GM19035 (cell line): ENCODE data around the gene VPS8.
"Not testable (repeated sequence)": the region's sequence is repeated elsewhere in the genome, so short reads cannot be mapped to it uniquely, and the experiment has no call there.

ENCODE experiments used
- ATAC-seq: cut with Tn5 transposase; IDR thresholded peaks from one replicate; pipeline ENCODE4 v1.9.1; 2021; ENCODE audit not compliant: unreplicated experiment

Gene VPS8

DNA sequence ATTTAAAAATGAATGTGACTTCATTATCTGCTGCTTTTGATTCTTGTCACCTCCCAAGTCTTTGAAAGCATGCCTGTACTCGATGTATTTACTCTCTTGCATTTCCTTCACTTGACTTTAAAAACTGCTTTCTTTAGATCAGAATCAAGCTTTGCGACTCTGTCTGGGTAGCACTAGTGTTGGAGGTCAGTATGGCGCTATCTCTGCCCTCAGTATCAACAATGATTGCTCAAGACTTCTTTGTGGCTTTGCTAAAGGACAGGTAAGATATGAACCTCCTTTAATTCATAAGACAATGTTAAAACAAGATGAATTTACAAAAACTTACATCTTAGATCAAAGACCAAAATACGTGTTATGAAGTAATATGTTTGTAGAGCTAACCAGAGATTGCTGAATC lies 37.0 kb downstream of the VPS8 start:
- no peak for ATAC-seq

DNA sequence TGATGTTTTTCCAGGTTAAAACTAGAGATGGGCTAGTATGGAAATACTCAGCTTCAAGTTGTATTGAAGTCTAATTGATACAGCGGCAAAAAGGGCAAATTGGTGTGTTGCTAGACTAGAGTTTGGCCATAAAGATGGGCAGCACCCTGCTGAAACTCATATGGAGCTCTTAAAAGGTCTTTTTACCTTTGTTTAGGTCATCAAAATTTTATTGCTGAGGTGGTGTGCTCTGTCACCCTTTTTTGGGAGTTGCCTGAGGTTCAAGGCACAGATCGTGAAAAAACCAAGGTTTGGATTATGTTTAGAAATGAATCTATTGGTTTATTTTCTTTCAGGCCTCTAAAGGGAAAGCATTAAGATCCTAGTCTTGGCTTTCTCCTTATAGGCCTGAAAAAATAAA lies 38.2 kb downstream of the VPS8 start:
- no peak for ATAC-seq

DNA sequence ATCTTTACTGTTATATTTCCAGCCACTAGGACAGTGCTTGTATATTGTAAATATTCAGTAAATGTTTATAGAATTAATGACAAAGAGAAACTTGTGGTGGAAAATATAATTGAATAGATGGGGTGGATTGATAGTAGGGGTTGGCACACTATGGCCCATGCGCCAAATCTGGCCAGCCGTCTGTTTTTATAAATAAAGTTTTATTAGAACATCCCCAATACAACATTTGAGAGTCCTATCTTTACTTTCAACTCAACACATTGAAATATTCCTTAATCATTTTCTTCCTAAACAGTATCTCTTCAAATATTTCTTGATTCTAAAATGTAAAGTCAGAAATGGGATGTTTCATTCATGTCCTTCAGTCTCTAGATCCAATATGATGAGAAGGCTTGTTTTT lies 45.1 kb downstream of the VPS8 start:
- no peak for ATAC-seq

DNA sequence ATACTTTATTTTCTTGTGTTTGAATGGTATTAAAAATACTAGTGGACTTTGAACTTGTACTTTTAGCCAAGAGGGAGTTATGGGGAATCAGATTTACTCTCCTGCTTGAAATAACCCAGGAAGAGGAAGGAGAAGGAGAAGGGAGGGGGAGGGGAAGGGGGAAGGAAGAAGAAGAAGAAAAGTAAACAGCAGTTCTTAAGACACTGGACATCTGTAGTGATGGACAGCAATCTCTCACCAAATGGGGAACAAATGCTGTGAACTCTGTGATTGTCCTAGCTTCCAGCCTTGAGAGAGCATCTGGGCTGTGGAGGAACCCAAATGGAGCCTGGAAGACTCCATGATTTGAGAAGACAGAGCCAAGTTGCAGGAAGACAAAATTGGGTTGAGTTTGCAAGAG lies 52.0 kb downstream of the VPS8 start:
- no peak for ATAC-seq

DNA sequence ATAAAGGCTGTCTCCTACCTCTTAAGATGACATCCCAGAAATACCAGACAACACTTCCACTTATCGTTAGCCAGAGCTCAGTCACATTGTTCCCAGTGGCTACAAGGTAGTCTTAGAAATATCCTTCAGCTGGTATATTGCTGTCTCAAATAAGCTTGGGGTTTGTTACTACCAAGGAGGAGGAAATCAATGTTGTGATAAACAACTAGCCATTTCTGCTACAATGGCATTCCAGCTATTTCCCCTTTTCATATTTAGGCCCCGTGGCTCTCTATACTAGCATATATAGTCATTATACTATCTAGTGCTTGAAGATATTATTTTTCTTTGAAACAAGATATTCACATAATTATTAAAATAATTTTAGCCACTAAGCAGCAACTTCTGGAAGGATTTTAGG lies 56.5 kb downstream of the VPS8 start:
- ATAC-seq = no peak

DNA sequence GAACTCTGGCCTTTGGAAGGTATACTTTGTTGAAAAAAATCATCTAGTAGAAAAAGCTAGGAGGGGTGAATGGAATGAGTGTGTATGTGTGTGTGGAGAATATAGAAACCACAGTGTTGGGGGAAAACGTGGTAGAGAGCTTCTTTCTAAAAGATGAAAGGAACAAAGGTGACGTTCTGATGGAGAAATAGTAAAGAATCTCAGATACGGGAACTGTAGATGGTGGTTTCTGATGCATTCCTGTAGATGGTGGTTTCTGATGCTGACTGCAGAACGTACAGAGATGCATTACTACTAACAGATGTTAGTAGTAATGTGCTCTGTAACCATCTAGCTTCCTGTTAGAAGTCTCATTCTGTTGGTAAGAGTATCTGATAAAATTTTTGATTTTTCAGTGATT lies 60.2 kb downstream of the VPS8 start:
- no peak for ATAC-seq

DNA sequence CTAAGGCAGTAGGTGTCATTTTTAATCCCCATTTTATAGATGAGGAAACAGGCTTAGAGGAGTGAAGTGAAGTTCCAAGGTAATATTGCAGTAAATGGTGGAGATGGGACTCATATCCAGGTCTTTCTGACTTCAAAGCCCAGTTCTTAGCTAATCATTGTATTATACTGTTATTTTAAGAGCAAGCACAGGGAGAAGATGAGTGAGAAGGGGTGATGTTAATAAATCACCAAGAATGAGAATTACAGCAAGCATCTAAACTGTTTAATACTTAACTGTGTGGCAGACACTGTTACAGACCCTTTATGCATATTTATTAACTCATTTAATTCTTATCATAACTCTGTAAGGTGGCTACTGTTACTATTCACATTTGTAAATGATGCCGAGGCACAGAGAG lies 61.2 kb downstream of the VPS8 start:
- ATAC-seq = no peak

DNA sequence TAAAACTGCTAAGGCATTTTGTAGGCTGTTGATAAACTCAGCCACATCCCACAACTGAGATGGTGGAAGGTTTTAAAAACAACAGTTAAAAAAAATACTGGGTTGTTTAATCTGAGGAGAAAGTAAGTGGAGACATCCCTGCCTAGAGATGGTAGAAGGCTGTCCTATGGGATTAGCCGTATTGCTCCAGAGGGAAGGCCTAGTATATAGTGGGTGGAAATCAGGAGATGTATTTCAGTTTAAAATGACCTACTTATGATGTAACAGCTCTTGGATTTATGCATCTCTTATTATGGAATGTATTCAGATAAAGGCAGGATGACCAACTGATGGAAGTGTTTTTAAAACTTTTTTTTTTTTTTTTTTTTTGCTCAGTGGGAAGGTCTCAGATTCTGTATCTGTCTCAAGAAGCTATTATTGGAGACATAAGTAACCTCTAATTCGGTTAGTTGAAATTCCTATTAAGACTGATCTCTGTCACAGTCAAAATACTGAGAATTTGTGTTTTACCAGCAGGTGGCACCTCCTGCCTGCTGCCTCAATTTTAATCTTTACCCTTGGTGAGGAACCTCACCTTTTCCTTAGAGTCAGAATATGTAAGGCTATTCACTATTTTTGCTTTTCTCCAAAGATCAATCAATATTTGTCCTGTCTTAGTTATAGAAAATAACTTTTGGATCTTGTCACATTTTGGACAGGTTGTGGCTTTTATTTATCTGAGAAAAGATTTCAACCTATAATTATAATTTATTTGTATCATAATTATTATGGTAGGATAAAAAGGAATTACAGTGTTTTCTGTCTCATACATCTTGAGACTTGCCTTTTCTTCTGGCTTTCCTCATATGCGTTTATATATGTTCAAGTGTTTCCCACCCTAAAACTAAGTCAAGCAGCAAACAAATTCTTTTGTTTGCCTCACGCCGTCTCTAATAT lies 63.0 kb downstream of the VPS8 start:
- no peak for ATAC-seq

DNA sequence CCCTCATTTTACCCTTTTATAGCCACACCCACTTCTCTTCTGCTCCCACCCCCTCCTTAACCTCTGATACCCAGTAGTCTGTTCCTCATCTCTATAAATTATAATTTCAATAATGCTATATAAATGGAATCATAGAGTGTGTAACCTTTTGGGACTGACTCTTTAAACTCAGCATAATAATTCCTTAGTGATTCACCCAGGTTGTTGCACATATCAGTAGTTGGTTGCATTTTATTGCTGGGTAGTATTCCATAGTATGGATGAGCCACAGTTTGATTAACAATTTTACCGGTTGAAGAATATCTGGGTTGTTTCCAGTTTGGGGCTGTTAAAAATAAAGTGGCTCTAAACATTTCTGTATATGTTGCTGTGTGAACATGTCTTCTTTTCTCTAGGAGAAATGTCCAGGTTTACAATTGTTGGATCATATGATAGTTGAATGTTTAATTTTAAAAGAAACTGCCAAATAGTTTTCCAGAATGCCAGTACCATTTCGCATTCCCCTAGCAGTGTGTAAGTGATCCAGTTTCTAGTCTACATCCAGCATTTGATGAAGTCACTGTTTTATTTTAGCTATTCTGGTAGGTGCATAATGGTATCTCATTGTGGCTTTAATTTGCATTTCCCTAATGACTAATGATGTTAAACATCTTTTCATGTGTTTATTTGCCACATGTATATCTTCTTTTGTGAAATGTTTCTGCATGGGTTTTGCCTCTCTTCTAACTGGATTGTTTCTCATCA lies 68.5 kb downstream of the VPS8 start:
- ATAC-seq = no peak

DNA sequence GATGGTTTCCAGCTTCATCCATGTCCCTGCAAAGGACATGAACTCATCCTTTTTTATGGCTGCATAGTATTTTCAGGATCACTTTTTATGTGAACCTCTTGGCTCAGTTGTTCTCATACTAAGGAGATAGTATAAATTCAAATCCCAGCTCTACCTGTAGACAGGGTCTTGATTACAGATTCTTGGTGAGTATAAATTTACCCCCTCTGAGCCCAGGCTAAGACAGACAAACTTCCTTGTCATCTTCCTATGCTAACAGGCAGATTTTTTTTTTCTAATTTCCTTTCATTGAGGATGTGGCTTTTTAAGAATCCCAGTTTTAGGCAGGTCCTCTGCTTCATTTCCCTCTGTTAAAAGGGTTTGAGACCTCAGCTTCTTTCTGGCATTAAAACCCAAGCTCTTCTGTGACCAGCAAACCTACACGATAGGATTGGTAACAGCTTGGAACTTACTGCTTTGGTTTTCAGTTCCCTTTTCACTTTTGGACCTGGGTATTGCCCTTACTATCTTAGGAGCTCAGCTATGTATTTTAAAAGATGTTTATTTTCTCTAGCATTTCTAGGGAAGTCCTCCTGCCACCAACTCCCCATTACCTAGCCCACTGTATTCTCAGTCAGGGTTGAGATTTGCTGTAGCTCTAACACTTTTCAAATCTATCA lies 72.5 kb downstream of the VPS8 start:
- ATAC-seq = peak; percentile 89

DNA sequence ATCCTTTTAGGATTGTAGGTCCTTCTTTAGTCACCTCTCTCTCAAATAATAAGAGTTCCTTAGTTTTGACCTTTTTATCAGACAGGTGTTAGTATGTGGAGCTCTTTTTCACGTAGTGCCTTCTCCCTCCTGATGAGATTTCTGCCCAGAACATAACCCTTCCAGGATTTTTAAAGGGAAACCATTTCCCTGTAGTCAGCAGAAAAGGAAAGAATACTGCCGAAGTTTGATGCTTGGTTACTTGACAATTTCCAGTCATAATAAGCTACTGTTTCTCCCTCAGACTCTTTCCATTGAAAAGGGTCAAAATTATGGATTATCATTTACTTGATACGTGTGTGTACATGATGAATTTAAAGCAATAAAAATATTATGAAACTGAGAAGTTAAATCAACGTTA lies 73.1 kb downstream of the VPS8 start:
- no peak for ATAC-seq

DNA sequence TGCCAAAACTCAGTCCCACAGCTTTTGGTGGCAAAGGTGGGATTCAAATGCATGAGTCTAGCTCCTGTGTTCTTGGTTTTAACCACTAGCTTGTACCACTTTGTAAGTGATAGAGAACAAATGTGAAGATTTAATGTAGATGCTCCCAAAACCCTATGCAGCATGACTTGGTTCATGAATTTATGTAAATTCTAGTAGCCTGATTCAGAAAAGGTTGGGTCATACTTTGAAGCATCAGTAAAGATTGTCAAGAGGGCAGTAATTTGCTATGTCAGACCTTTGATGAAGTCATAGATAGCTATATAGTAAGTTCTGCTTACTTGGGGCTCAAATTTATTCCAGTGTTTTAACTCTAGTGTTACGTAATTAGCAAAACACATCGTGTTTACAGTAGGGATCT lies 75.6 kb downstream of the VPS8 start:
- no peak for ATAC-seq

DNA sequence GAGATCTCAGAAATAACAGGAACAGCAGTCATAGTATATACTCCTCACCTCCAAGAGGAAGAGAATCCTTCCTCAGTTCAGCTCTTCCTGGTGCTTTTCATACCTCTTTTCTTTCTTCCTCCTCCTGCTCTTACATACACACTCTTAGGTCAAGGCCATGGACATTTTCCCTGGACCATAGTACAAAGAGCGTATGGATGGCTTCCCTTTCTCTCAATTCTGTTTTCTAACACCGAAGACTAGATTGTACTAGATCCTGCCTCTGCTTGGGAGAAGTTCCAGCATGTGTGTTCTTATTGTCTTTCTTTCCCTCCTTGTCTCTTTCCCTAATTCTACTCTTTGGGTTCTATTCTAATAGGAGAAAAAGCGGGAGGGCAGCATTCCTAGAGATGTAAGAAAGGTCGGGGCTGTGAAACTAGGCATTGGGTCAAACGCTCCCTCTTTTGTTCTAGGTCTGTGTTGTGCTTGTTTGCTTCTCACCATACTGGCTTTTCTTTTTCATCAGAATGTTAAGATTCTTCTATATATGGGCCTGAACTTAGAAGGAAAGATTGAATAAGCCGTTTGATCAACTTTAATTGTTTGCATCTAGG lies 77.4 kb downstream of the VPS8 start:
- no peak for ATAC-seq

DNA sequence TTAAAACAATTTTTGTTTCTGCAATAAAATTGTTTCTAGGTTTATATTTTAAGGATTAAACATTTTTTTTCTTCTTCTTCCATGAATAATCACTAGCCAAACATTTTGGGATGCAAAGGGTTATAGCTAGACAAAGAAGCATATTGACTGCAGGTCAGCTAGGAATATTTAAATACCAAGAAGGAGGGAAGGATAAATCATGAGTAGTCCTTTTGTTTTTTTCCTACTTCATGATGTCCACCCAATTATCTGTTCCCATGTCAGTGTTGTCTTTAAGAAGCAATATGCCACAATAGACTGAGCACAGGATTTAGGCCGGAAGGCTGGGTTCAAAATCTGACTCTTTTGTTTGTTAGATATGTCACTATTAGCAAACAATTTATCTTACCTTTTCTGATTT lies 82.1 kb downstream of the VPS8 start:
- ATAC-seq = no peak

DNA sequence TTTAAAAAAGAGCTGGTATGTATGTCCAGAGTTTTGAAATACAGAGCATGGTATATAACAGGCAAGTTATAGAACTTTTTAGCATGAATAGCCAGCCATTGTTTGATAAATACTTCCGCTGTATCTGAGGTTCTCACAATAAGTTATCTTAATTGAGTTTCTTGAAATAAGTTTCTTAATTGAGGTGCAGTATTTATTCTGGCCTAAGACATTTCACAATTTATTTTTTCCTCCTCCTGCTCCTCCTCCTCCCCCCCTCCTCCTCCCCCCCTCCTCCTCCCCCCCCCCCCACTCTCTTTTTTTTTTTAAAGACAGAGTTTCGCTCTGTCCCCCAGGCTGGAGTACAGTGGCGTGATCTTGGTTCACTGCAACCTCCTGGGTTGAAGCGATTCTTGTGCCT lies 83.4 kb downstream of the VPS8 start:
- no peak for ATAC-seq

DNA sequence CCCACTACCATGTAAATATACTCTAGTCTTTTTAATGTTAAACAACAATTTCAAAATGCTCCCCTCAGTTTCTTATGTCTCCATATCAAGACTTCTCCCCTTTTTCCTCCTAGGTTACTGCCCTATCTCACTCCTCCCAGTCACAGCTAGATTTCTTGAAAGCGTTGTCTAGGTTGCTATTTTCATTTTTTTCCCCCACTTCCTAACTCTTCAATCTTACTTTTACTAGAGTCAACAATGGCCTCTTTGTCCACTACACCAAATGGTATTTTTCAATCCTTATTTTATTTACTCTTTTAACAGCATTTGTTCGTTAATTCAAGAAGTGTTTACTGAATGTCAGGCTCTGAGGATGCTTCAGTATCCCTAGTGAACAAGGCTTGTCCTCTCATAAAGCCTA lies 84.4 kb downstream of the VPS8 start:
- no peak for ATAC-seq

DNA sequence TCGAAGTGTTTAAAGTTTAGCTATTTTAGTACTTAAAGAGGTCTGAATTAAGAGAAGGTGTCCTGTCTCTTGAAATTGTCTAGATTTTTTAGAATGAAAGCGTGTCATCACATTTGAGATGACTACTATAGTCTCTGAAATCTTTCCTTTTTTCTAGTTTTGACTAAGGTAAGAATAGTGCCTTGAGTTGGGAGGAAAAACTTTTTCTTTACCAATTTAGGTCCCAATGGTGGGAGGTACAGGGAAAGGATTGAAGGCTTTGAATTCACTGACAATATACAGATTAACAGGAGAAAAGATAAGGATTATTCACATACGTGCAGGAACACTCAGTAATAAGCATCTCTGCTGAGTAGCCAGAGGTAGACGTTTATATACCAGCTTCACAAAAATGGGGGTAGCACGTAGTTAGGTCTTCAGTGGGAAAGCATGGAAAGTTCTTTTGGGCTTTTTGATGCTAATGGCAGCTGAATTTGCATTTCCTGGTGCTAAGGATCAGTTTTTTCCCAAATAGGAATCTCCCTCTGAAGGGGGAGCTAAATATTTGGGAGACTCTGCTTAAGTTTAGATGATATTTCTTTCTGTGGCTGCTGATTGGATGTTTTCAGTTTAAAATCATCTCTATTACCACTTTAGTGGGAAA lies 88.1 kb downstream of the VPS8 start:
- ATAC-seq = no peak

DNA sequence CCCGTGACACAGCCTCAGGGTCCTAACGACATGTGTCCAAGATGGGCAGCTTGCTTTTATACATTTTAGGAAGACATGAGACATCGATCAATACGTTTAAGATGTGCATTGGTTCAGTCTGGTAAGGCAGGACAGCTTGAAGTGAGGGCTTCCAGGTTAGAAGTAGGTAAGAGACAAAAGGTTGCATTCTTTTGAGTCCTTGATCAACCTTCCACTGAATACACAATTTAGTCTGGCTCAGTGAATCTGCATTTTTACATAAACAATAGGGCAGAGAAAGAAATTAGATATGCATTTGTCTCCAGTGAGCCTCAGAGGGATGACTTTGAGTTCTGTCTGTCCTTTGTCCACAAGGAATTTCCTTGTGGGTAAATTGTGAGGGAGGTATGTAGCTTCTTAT lies 95.1 kb downstream of the VPS8 start:
- ATAC-seq = not testable (repeated sequence)

DNA sequence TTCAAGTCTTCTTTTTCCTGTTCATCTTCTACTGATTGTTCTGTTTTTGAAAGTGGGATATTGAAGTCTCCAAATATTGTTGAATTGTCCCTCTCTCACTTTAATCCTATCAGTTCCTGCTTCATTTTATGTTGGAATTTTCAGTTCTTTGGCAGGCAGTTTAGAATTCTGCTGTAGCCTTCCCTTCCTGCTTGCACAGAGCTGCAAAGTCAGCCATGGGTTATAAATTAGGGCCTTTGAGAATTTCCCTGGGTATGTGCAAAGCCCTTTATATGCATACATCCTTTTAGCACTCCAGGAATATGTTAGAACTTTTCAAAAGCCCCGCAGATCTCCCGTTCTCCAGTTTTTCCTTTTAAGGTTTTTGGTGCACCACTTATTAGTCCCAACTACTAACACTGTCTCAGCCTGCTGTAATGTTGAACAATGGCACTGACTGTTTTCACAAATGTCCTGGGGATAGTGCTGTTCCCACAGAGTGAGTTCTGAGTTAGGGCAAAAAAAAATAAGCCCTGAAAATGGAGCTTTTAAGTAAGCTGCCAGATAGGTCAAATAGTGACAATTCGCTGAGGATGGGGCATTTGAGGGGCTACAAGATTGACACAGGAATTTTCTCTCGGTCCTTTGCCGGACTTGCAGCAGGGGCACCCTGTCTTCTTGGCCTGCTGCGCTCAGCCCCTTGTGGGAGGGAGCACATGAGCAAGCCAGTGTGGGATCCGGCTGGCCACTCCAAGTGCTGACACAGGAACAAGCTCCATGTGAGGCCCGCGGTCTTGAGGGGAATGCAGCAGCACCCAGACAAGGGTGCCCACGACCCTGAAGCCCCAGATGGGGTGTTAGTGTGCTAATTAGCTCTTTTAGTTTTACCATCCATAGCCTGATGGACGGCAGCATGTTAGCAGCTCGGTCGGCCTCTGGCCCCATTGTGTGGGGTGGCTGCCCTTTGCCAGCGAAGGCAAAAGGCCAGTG lies 96.0 kb downstream of the VPS8 start:
- ATAC-seq = no peak

DNA sequence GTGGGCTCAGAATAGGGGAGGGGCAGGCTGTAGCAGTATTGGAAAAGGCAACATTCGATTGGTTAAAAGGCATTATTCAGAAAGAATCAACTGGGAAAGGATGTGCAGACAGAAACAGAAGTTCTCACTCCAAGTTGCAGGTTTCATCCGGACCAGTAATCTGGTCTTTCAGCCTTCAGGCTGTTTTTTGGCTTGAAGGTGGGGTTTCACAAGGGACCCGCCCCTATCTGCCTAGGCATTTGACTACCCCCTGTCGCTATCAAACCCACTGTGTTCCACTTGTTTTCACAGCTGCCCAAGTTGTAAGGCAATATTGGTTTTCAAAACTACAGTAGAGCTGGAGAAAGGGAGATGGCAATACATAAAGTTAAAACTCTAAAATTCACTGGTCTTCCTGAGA lies 96.9 kb downstream of the VPS8 start:
- no peak for ATAC-seq
